Uterus (tissue), 2 donors: ENCODE measurements around the gene ANKRD45.

Experiments
- CTCF ChIP-seq, 4 experiments: fragments of 200-600 bp in 2 of 4; fragments of 450-650 bp in 2 of 4; sonication (generic) in 2 of 4; IDR thresholded peaks; one replicate each; pipeline ENCODE4 v1.5.1; 2016 to 2019; ENCODE audit warnings: antibody characterized with exemption in 4 of 4, mild to moderate bottlenecking in 2 of 4, moderate library complexity in 1 of 4
- POLR2A ChIP-seq, 2 donors: fragments of 450-650 bp; IDR thresholded peaks; one replicate each; pipeline ENCODE4 v1.6.1; 2016; ENCODE audit warnings: antibody characterized with exemption in 2 of 2, mild to moderate bottlenecking in 1 of 2, moderate library complexity in 1 of 2

GRCh38 chr1:173628888-173629287 is 40.8 kb downstream of the ANKRD45 start:
- no peak for TF ChIP-seq CTCF (IDR thresholded peaks at IDR 0.05)
- TF ChIP-seq POLR2A (IDR thresholded peaks at IDR 0.05), result no peak
